ENCODE data around the gene LCN15.
"Not testable (repeated sequence)": the region's sequence is repeated elsewhere in the genome, so short reads cannot be mapped to it uniquely, and the experiment has no call there.

LCN15 gene

DNA sequence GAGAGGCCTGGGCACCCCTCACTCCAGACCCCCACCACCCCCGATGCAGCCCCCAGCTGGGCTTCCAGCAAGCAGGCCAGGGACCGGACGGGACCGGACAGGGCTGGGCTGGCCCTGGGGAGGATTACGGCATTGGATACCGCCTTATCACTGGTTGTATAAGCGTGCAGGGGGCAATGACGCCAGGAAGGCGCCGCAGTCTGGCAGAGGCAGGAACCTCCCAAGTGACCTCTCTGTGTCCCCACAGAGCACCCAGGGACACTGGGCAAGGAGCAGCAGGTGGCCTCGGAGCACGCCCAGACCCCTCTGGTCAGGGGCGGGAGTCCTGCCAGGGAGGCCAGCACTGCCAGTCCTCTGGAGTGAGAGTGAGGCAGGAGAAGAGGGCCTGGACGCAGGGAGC, 723 bp upstream of the LCN15 start:
- no peak for DNase-seq (ENCODE audit: low spot score)
- Histone ChIP-seq H3K4me3 (no peak overlapping the region), H3K27ac (no peak overlapping the region)
- TF ChIP-seq, protein P1, sequence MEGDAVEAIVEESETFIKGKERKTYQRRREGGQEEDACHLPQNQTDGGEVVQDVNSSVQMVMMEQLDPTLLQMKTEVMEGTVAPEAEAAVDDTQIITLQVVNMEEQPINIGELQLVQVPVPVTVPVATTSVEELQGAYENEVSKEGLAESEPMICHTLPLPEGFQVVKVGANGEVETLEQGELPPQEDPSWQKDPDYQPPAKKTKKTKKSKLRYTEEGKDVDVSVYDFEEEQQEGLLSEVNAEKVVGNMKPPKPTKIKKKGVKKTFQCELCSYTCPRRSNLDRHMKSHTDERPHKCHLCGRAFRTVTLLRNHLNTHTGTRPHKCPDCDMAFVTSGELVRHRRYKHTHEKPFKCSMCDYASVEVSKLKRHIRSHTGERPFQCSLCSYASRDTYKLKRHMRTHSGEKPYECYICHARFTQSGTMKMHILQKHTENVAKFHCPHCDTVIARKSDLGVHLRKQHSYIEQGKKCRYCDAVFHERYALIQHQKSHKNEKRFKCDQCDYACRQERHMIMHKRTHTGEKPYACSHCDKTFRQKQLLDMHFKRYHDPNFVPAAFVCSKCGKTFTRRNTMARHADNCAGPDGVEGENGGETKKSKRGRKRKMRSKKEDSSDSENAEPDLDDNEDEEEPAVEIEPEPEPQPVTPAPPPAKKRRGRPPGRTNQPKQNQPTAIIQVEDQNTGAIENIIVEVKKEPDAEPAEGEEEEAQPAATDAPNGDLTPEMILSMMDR (IDR thresholded peaks at IDR 0.05), result no peak

DNA sequence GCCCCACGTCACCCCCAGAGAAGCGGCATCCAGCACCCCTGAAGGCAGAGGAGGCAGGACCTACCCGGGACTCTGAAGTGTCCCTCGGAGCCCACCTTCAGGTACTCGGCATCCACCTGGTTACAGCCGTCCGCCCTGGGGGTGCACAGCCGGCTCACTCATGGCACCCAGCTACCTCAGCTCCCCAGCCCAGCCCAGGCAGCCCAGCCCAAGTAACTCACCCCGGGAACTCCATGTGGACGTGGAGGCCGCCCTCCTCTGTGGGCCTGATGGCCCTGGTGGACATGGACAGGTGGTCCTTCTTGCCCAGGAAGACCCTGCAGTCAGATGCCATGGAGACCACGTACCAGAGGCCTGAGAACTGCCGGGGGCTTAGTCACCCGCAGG, 676 bp downstream of the LCN15 start:
- Histone ChIP-seq H3K4me3 (no peak overlapping the region), H3K27ac (no peak overlapping the region)
- TF ChIP-seq, protein P1 (IDR thresholded peaks at IDR 0.05), result no peak
- no peak for DNase-seq (ENCODE audit: low spot score)

DNA sequence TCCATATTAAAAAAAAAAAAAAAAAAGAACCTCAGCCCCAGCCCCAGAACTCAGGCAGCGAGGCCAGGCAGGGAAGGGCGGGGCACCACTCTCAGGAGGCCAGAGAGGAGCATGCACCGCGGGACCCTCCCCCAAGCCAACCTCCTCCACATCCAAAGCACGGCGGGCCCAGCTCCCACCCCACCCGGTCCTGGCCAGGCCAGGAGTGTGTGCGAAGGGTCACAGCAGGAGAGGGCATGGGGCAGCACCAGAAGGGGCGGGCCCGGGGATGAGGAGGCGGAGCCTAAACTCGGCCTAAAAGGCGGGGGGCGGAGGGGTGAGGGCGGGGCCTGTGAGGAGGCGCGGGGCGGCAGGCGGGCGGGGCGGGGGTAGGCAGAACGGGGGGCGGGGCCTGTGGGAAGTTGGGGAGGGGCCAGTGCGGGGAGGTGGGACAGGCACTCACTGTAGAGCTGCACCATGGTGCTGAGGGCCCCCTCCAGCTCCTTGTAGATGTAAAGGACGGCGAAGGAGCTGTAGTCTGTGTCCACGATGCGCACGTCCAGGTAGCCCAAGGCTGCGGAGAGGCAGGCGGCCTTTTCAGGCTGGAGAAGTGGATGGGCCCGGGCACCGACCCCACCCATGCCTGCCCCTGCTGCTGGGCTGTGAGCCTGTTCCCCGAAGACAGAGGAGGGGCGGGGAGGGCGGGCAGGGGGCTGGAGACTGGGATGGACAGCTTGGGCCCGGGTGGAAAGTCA, 1.2 kb downstream of the LCN15 start:
- Histone ChIP-seq H3K27ac (no peak overlapping the region), H3K4me3 (no peak overlapping the region)
- no peak for DNase-seq (ENCODE audit: low spot score)
- TF ChIP-seq, protein P1 (IDR thresholded peaks at IDR 0.05), result no peak

DNA sequence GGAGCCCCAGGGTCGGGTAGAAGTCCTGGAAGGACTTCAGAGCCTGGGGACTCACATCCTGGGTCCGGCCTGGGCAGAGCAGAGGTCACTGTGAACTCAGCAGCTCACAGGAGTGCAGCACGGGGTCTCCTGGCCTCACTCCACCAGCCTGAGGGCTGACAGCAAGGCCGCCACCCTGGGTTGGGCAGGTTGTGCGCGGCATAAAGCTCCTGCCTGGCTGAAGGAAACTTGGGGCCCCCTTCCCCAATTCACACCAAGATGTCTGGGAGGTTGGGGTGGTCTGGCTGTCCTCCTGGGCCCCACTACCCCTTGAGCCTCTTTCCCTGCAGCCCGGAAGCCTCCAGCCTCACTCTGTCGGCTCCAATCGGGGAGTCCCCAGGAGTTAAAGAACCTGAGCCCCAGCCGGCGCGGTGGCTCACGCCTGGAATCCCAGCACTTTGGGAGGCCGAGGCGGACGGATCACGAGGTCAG, 2.1 kb downstream of the LCN15 start:
- no peak overlapping the region for H3K27ac ChIP-seq
- no peak for DNase-seq (ENCODE audit: low spot score)
- TF ChIP-seq, protein P1 (IDR thresholded peaks at IDR 0.05), result no peak

DNA sequence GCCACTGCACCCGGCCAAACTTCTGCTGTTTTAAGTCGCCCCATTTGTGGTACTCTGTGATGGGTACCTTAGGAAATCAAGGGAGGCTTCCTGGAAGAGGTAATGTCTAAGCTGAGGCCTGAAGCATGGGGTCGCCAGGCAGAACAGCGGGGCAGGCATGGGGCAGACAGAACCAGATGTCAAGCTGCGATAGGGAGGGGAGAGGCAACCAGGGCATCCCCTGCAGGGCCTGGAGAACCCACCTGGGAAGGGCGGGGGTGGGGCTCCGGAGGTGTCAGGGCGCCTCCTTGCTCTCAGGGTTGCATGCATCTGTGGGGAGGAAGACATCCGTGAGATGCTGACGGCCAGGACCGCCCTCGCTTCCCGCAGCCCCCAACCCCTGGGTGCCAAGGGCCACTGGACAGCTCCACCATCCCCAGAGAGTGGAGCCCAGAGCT, 2.8 kb downstream of the LCN15 start:
- TF ChIP-seq, protein P1 (IDR thresholded peaks at IDR 0.05), result no peak
- DNase-seq (ENCODE audit: low spot score), result no peak
- Histone ChIP-seq H3K27ac (no peak overlapping the region), H3K4me3 (no peak overlapping the region)

More for the DNA sequence above, 2.1 kb downstream of the LCN15 start:
- no peak overlapping the region for H3K4me3 ChIP-seq

DNA sequence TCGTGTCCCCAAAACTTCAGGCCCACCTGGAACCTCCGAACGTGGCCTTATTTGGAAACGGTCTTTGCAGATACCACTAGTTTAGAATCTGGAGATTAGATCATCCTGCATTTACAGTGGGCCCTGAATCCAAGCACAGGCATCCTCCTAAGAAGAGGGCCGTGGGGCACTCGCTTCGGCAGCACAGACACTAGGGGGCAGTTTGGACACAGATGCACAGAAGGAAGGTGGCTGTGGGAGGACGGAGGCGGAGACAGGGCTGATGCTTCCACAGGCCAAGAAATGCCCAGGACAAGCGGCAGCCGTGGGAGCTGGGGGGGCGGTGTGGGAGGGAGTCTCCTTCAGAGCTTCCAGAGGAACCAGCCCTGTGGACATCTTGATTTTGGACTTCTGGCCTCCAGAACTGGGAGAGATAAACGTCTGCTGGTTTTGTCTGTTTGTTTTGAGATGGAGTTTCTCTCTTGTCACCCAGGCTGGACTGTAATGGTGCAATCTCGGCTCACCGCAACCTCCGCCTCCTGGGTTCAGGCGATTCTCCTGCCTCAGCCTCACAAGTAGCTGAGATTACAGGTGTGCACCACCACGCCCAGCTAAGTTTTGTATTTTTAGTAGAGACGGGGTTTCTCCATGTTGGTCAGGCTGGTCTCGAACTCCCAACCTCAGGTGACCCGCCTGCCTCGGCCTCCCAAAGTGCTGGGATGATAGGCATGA, 3.3 kb downstream of the LCN15 start:
- DNase-seq (ENCODE audit: low spot score); H3K4me3 ChIP-seq; H3K27ac ChIP-seq: not testable (repeated sequence)

DNA sequence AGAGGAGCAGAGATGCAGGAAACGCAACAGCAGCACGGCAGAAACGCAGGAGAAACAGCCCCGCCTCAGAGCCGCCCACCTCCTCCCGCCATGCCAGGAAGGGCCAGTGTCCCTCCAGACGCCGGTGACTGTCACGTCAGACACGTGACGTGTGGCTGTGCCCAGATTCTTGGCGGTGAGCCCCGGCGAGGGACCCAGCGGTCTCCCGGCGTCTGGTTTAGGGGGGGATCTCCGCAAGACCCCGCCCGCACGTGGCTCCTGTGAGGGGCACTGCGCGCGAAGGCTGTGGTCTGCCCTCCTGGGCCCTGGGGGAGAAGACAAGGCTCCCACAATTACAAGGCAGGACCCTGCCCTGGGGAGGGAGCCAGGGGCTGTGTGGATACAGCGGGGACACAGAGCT, 3.9 kb downstream of the LCN15 start:
- no peak overlapping the region for H3K4me3 ChIP-seq
- DNase-seq (ENCODE audit: low spot score), result no peak
- no peak overlapping the region for H3K27ac ChIP-seq
- TF ChIP-seq, protein P1 (IDR thresholded peaks at IDR 0.05), result no peak

Data from coronary artery (tissue), 2 donors.